Choroid plexus epithelial cell (primary cell): ENCODE measurements around the gene CKAP4.

ENCODE experiments used
- DNase-seq: peaks from one replicate; pipeline ENCODE4 v3.0.0-alpha.2; 2010; ENCODE audit warnings: low read depth
- H3K4me3 ChIP-seq: 2 replicates; pipeline ENCODE4 v1.5.1; 2011; ENCODE audit warnings: low read depth, mild to moderate bottlenecking, control low read depth, low read length, moderate library complexity
- CTCF ChIP-seq: conservative IDR thresholded peaks from 2 replicates; pipeline ENCODE4 v1.5.1; 2011; ENCODE audit warnings: low read depth, mild to moderate bottlenecking, control low read depth, inconsistent platforms, low read length, moderate library complexity

The CKAP4 gene

GRCh38 chr12:106265116-106265515, 17.3 kb upstream of the CKAP4 start:
- no peak overlapping the region for H3K4me3 ChIP-seq
- DNase-seq = no peak
- no peak for TF ChIP-seq CTCF

DNA sequence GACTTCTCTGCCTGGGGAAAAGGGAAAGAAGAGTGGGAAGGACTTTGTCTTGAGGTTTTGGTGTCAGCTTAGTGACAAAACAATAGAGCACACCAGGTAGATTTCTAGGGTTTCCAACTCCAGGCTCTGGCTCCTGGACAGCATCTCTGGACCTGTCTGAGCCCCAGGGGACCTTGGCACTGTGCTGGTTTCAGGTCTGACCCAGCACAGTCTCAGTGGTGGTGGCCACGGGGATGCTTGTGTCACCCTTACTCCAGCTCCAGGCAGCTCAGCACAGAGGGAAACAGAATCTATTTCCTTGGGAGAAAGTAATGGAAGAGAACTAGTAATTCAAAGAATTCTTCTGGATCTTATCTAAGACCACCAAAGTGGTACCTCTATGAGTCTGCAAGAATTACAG, 11.1 kb upstream of the CKAP4 start:
- TF ChIP-seq CTCF = no peak
- DNase-seq = no peak
- no peak overlapping the region for H3K4me3 ChIP-seq

DNA sequence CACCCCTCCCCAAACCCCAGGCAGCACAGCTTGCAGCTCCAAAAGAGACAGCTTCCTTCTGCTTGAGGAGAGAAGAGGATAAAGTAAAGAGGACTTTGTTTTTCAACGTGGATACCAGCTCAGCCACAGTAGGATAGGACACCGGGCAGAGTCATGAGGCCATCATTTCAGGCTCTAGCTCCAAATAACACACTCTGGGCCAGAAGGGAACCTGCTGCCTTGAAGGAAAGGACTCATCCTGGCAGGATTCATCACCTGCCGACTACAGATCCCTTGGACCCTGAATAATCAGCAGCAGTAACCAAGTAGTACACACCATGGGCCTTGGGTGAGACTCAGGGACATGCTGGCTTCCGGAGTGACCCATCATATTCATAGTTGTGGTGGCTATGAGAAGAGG, 10.4 kb upstream of the CKAP4 start:
- DNase-seq = no peak
- H3K4me3 ChIP-seq = no peak overlapping the region
- no peak for TF ChIP-seq CTCF

- no peak for TF ChIP-seq CTCF
- no peak for DNase-seq
- no peak overlapping the region for H3K4me3 ChIP-seq
These were observed 8.7 kb upstream of the CKAP4 start for GRCh38 chr12:106256524-106256923.

DNA sequence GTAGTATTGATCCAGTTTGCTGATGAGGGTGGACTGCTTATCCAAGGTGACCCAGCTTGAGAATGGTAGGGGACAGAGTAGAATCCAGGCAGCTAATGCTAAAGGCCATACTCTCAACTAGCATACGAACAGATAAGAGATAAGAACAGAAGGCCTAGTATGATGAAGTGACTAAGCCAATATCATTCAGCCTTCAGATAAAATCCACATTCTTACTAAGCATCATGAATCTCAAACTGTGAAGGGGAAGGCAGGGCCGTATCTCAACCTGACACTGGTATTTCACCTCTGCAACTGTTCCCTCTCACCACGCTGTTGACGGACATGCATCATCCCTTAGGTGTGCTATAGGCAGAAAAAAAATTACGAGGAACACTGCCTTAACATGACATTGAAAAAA, 8.1 kb upstream of the CKAP4 start:
- H3K4me3 ChIP-seq = no peak overlapping the region
- TF ChIP-seq CTCF = no peak
- DNase-seq = no peak

DNA sequence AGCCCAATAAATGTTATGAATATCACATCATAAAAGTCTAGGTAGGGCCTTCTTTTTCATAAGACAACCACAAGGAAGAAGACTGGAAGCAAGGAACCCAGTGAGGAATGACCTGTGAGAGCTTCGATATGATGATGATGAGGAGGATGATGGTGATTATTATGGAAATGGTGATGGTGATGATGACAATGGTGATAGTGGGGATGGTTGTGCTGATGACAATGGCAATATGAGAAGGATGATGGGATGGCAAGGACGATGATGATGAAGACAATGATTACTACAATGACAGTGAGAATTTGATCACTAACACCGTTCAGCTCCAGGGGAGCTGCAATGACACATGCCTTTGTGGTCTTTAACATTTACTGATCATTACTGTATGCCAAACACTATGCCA, 7.7 kb upstream of the CKAP4 start:
- no peak for TF ChIP-seq CTCF
- no peak overlapping the region for H3K4me3 ChIP-seq
- DNase-seq = no peak

GRCh38 chr12:106254724-106255123, 6.9 kb upstream of the CKAP4 start:
- H3K4me3 ChIP-seq = no peak overlapping the region
- peak; percentile 21 for DNase-seq
- TF ChIP-seq CTCF = no peak
